HG02759 (cell line): ENCODE data around the gene TCFL5.

Experiments used
- ATAC-seq: cut with Tn5 transposase; IDR thresholded peaks from one replicate; pipeline ENCODE4 v1.9.1; 2021; ENCODE audit warnings: mild to moderate bottlenecking, moderate library complexity; ENCODE audit not compliant: unreplicated experiment

TCFL5 gene

DNA sequence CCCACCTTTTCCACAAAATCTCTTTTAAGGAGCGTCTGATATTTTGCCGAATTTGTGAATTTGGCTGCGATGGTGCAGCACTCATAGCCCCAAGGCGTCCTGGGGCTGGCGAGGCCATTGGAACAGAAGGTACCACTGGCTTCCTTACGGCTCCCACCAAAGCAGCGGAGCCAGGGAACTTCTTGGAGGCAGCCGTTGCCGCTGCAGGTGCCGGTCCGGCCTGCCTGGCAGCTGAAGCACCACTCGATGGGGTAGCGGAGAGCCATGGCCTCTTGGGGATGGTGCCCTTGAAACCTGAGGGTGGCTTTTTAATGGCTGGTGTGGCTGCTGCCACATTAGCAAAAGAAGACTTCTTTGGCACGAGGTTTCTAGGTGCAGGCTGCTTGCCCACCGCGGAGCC is 34.9 kb upstream of the TCFL5 start:
- ATAC-seq: no peak

GRCh38 chr20:62895539-62895938 is 33.9 kb upstream of the TCFL5 start:
- ATAC-seq: no peak

GRCh38 chr20:62894261-62894660 is 32.6 kb upstream of the TCFL5 start:
- no peak for ATAC-seq

GRCh38 chr20:62893700-62894099 is 32.1 kb upstream of the TCFL5 start:
- ATAC-seq: no peak

- ATAC-seq: no peak
Observed at GRCh38 chr20:62892348-62893304, 31.0 kb upstream of the TCFL5 start.

DNA sequence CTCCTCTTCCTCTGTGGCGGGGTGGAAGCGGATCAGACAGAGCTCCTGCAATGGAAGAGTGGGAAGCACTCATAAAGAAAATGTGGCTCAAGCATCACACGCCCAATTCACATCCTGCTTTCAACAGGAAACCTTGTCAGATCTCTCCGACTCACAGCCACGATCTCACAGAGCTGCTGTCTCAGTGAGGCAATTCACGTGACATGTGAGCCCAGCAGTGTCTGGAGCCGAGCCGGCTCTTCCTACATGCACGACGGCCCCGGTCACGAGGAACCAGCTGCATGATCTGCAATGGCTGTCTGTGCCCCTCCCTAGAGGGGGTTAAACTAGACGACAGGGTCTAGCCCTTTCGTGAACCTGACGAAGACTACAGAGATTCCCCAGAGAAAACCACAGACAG is 29.5 kb upstream of the TCFL5 start:
- ATAC-seq: no peak

GRCh38 chr20:62890444-62890843 is 28.8 kb upstream of the TCFL5 start:
- no peak for ATAC-seq

DNA sequence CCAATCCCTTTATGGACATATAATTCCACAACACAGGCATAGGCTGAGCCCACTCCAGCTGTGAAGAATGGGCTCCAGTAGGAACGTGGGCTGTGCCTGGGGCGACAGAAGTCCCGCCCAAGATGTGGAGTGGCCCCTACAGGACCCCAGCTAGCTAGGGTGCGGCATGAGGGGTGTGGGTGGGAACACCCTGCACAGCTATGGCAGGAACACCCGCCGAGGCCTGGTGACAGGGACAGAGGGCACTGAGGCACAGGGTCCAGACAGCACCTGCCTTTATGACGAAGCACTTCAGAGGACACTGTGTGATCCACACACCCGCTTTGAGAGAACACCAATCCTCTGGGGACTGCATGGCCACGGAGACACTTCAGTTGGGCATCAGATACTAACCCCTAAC is 28.2 kb upstream of the TCFL5 start:
- ATAC-seq: no peak

DNA sequence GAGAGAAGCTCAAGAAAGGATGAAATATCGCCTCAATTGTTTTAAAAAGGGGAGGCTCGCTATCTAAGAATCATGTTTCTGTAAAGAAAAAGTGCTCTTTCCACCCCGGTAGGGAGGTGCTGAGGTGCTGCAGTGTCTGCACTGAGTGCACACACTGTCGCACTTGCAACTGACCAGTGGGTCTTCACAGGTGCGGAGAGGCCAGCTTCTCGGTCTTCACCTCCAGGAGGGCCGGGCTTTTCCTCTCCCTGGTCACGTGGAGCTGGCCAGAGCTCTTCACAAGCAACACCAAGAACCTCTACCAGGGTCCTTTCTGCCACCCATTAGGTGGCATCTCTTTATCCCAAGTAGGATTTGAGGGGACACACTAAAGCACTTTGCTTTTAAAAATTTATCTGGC is 27.8 kb upstream of the TCFL5 start:
- no peak for ATAC-seq

- no peak for ATAC-seq
Observed at GRCh38 chr20:62888910-62889309, 27.3 kb upstream of the TCFL5 start.

DNA sequence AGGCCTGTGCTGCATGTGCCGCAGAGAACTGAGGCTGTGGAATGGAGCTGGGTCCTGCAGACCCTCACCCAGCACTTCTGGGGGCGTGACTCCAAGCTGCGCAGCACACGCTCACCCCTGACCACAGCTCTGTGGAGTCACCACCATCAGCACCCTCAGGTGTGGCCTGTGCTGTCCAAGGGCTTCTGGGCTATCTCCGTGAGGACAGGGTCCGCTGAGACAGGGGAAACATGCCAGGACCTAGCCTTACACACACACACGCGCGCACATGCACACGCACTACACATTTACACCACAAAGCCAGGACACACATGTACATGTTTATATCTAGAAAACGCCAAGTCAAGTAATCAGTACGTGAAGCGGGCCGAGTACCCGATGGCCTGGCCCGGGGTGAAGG is 26.8 kb upstream of the TCFL5 start:
- ATAC-seq: no peak

DNA sequence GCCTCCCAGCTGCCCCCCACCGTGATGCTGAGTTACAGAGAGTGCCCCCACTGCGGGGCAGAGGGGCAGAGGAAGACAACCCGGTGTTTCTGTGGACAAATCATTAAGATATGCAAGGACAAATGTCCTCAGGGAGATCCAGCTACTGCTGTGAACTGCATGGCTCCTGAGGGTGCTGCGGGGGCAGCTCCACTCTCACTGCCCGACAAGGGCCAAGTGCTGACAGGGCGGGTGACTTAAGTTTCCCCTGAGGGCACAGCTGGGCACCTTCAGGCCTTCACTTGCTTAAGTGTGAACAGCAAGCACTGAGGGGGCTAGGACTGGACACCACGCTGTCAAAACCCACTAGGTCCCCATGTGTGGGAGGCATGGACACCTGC is 26.2 kb upstream of the TCFL5 start:
- no peak for ATAC-seq

DNA sequence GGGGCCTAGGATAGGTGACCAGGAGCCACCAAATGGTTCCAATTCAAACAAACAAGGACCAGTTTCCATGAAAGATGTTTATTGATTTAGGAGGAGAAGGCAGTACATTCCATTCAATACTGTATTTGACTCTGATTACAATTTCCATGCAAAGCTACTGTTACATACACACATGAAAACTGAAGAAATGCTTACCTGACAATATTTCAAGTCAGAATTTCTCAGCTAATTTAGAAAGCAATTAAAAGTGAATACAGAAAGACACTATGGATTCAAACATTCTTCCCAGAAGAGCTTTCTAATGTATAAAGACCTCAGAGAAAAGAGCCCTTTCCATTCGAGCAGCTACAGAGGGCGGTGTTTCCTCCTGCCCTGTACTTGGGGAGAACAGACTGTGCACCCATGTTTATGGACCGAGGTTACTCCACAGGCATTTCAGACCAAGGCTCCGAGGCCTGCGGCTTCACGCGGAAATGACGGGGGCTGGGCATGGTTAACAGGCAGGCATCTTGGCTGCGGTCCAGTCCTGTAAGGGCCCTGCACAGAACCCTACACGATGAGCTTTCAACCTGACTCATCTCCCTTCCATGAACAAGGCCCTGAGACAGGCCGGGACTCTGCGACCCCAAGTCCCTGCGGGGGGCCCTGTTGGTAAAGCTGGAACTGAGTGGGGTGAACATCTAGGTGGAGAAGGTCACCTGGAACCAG is 25.7 kb upstream of the TCFL5 start:
- ATAC-seq: no peak

DNA sequence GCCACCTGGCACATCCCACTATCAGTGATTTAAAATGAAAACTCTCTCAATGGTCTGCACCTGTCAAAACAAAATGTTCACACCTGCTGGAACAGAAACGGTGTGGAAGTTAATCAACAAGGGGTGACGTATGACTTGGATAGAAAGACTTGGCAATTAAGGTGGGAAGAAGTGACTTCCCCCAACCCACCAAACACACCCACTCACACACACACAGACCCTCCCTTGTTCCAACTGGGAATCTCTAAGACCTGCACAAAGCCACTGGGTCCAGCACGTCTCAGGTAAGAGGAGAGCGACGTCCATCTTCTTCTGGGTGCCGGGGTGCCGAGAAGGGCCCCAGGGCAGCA is 25.1 kb upstream of the TCFL5 start:
- ATAC-seq: no peak

DNA sequence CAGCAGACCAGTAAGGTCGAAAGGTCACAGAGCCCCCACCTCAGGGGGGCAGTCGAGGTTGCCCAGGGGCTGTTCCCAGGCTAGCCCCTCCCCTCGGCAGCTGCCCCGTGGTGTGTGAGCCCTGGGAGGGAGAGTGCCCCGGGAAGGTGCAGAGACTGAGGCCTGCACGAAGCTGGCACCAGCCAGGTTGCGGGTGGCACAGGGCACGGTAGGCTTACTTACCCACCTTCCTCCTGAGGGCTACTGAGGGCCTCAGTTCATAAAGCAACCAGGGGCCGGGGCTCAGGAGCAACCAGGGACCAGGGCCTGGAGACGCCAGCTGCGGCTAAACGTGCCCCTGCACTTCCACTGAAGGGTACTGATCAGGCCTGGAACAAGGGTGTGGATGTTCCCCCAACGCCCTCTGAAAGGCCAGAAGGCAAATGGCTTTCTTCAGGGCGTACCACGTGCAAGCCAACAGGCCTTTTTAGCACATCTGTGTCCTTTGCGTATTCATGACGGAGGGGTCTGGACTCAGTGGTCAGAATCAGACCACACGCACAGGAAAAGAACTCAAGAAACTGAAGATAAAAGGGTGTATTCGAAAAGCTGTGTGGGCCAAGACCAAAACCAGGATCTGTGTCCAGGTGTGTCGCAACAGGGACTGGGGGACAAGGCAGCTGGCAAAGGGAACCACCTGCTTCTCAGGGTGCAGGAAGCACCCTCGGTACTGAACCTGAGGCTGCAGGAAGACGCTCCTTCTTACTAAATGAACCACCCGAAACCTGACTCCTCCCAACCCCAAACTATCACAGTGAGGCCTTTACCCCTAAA is 24.5 kb upstream of the TCFL5 start:
- no peak for ATAC-seq

DNA sequence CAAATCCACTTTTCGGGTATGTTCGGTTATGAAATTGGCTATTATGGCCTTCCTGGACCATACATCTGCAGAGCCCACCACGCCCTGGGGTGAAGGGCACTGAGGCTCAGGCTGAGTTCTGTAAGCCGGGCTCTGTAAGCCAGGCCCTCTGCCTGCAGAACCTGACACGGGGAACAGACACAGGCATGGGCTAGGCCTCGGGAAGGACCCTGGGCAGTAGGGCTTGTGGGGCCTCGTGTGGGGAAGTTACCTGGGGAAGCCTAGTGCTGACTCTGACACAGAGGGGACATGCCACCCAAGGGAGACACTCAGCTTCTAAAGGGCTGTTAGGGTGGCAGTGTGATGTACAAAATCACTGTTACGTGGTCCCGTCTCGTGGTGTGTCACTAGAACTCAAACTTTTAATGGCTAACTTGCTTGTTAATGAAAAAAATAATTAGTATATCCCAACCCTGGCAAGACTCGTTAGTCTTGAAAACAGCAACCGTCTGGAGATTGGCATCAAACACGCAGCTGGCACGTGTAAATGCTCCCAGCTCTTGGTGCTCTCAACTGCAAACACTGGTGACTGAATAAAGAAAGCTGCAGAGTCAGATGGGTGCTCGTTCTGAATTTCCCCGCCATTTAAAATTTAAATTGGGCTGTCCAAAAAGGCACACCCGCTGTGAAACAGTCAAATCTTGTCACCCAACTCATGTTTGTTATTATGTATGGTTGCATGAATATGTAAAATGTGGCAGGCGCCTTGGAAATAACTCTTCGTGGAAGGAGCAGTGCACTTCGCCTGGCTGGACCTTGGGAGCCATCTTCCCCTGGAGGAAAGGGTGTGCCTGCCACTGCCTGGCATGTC is 23.6 kb upstream of the TCFL5 start:
- ATAC-seq: no peak

- ATAC-seq: no peak
Observed at GRCh38 chr20:62884556-62884955, 22.9 kb upstream of the TCFL5 start.

DNA sequence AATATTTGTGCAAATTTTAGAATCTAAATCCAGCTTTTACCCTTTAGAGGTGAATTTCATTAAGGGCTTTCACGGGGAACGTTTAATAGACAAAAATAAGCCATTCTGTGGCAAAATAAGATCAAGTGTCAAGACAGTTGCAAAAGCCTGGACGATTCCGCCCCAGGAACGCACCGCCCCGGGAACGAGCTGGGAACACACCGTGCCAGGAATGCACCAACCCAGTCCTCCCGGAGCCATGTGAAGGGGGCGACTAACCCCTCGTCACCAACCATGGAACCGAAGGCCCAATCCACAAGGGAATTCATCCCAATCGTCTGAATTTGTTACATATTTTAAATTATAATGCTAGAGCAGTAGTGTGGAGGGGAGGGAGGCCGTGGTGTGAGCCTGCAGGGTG is 20.8 kb upstream of the TCFL5 start:
- ATAC-seq: no peak

- ATAC-seq: no peak
Observed at GRCh38 chr20:62881662-62882395, 20.2 kb upstream of the TCFL5 start.
